MM.1S (cell line): Measurements from ENCODE around the gene GATM.

ENCODE experiments used
- DNase-seq: peaks from one replicate; pipeline ENCODE4 v3.0.0-alpha.2; 2015
- H2AFZ ChIP-seq: fragments of 300-600 bp; sonication (generic); 2 replicates; pipeline ENCODE4 v1.6.0; 2016; ENCODE audit warnings: antibody characterized with exemption, low read length
- H3F3A ChIP-seq: fragments of 300-600 bp; sonication (generic); 2 replicates; pipeline ENCODE4 v1.6.1; 2016; ENCODE audit warnings: mild to moderate bottlenecking, antibody characterized with exemption, low read length, moderate library complexity, mixed read lengths; ENCODE audit not compliant: insufficient read depth
- H3K27ac ChIP-seq: fragments of 300-600 bp; sonication (generic); 2 replicates; pipeline ENCODE4 v1.5.1; 2016; ENCODE audit warnings: mild to moderate bottlenecking, low read length
- H3K27me3 ChIP-seq: fragments of 300-600 bp; sonication (generic); replicated peaks from 2 replicates; pipeline ENCODE4 v1.6.0; 2016; ENCODE audit warnings: low read length; ENCODE audit not compliant: insufficient read depth
- H3K36me3 ChIP-seq: fragments of 300-600 bp; sonication (generic); replicated peaks from 2 replicates; pipeline ENCODE4 v1.6.1; 2016; ENCODE audit warnings: mild to moderate bottlenecking, low read length, mixed read lengths; ENCODE audit not compliant: insufficient read depth
- H3K4me1 ChIP-seq: fragments of 300-600 bp; sonication (generic); 2 replicates; pipeline ENCODE4 v1.6.1; 2016; ENCODE audit warnings: low read length, mixed read lengths
- H3K4me2 ChIP-seq: fragments of 300-600 bp; sonication (generic); 2 replicates; pipeline ENCODE4 v1.6.0; 2016; ENCODE audit warnings: low read depth, low read length
- H3K4me3 ChIP-seq: fragments of 300-600 bp; sonication (generic); 2 replicates; pipeline ENCODE4 v1.5.1; 2016; ENCODE audit warnings: low read length, mixed read lengths
- H3K79me2 ChIP-seq: fragments of 300-600 bp; sonication (generic); 2 replicates; pipeline ENCODE4 v1.6.1; 2016; ENCODE audit warnings: mixed run types, low read length, mixed read lengths
- H3K9ac ChIP-seq: fragments of 300-600 bp; sonication (generic); 2 replicates; pipeline ENCODE4 v1.6.1; 2016; ENCODE audit warnings: low read length, mixed read lengths
- H3K9me2 ChIP-seq: fragments of 300-600 bp; sonication (generic); replicated peaks from 2 replicates; pipeline ENCODE4 v1.6.1; 2016; ENCODE audit warnings: mild to moderate bottlenecking, low read length, mixed read lengths; ENCODE audit not compliant: insufficient read depth
- H3K9me3 ChIP-seq: fragments of 300-600 bp; sonication (generic); replicated peaks from 2 replicates; pipeline ENCODE4 v1.6.1; 2016; ENCODE audit warnings: mild to moderate bottlenecking, low read length, mixed read lengths; ENCODE audit not compliant: insufficient read depth
- H4K20me1 ChIP-seq: fragments of 300-600 bp; sonication (generic); 2 replicates; pipeline ENCODE4 v1.6.1; 2016; ENCODE audit warnings: mild to moderate bottlenecking, low read length, moderate library complexity, mixed read lengths; ENCODE audit not compliant: insufficient read depth
- CTCF ChIP-seq: fragments of 300-600 bp; sonication (generic); IDR thresholded peaks from 2 replicates; pipeline ENCODE4 v1.5.1; 2016; ENCODE audit warnings: antibody characterized with exemption, low read length, mixed read lengths
- EZH2 ChIP-seq: fragments of 300-600 bp; sonication (generic); optimal IDR thresholded peaks from 2 replicates; pipeline ENCODE3; 2017; ENCODE audit warnings: low read depth, mild to moderate bottlenecking, antibody characterized with exemption, low read length, mixed read lengths
- EZH2phosphoT487 ChIP-seq: fragments of 300-600 bp; sonication (generic); IDR thresholded peaks from 2 replicates; pipeline ENCODE4 v1.6.1; 2018; ENCODE audit warnings: antibody characterized with exemption, low read length

The GATM gene

GRCh38 chr15:45338417-45338816 lies 39.9 kb downstream of the GATM start:
- Histone ChIP-seq H3K9me3 (no peaks in the 10 kb centered on the region), H3K27me3 (no peaks in the 10 kb centered on the region), H3F3A (no peaks in the 10 kb centered on the region), H4K20me1 (no peaks in the 10 kb centered on the region), H3K79me2 (no peaks in the 10 kb centered on the region), H3K4me1 (no peaks in the 10 kb centered on the region), H3K27ac (no peak overlapping the region), H3K9me2 (no peaks in the 10 kb centered on the region), H2AFZ (no peak overlapping the region), H3K36me3 (no peaks in the 10 kb centered on the region), H3K9ac (no peak overlapping the region), H3K4me3 (no peak overlapping the region), H3K4me2 (no peak overlapping the region)
- DNase-seq, result no peak
- TF ChIP-seq EZH2, result no peak
- no peak for TF ChIP-seq CTCF
- no peak for TF ChIP-seq EZH2phosphoT487

GRCh38 chr15:45337224-45337623 lies 41.1 kb downstream of the GATM start:
- Histone ChIP-seq H4K20me1 (no peaks in the 10 kb centered on the region), H3K4me1 (no peaks in the 10 kb centered on the region), H3F3A (no peaks in the 10 kb centered on the region), H2AFZ (no peak overlapping the region), H3K27me3 (no peaks in the 10 kb centered on the region), H3K9me2 (no peaks in the 10 kb centered on the region), H3K4me3 (no peak overlapping the region), H3K79me2 (no peaks in the 10 kb centered on the region), H3K36me3 (no peaks in the 10 kb centered on the region), H3K9ac (no peak overlapping the region), H3K9me3 (no peaks in the 10 kb centered on the region), H3K27ac (no peak overlapping the region), H3K4me2 (no peak overlapping the region)
- TF ChIP-seq CTCF, result no peak
- DNase-seq, result no peak

GRCh38 chr15:45333550-45333949 lies 44.8 kb downstream of the GATM start:
- Histone ChIP-seq H3K4me2 (no peak overlapping the region), H3K36me3 (no peaks in the 10 kb centered on the region)

More at GRCh38 chr15:45333550-45333949, 44.8 kb downstream of the GATM start:
- Histone ChIP-seq H3K79me2 (no peaks in the 10 kb centered on the region), H3K4me3 (no peak overlapping the region), H3K9me2 (no peaks in the 10 kb centered on the region), H3K4me1 (no peaks in the 10 kb centered on the region), H3K9me3 (no peaks in the 10 kb centered on the region), H4K20me1 (no peaks in the 10 kb centered on the region), H2AFZ (no peak overlapping the region), H3K27me3 (no peaks in the 10 kb centered on the region), H3K27ac (no peak overlapping the region), H3K9ac (no peak overlapping the region), H3F3A (no peaks in the 10 kb centered on the region)
- TF ChIP-seq CTCF (no peak), EZH2 (no peak), EZH2phosphoT487 (no peak)
- DNase-seq, result no peak
